ENCODE results near the gene FLAD1.

GRCh38 chr1:155012026-155012546 lies 28.9 kb downstream of the FLAD1 start:
- no peak for TF ChIP-seq CTCF (IDR thresholded peaks at IDR 0.05)
- TF ChIP-seq POLR2A (IDR thresholded peaks at IDR 0.05), result no peak

Measured in uterus (tissue), 2 donors.